Measurements from ENCODE around the gene TCEAL9.
A peak's percentile ranks its signal among the peaks of the same experiment; 100 is the strongest.
"Not testable (repeated sequence)": the region's sequence is repeated elsewhere in the genome, so short reads cannot be mapped to it uniquely, and the experiment has no call there.

TCEAL9 gene, protein sequence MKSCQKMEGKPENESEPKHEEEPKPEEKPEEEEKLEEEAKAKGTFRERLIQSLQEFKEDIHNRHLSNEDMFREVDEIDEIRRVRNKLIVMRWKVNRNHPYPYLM

DNA sequence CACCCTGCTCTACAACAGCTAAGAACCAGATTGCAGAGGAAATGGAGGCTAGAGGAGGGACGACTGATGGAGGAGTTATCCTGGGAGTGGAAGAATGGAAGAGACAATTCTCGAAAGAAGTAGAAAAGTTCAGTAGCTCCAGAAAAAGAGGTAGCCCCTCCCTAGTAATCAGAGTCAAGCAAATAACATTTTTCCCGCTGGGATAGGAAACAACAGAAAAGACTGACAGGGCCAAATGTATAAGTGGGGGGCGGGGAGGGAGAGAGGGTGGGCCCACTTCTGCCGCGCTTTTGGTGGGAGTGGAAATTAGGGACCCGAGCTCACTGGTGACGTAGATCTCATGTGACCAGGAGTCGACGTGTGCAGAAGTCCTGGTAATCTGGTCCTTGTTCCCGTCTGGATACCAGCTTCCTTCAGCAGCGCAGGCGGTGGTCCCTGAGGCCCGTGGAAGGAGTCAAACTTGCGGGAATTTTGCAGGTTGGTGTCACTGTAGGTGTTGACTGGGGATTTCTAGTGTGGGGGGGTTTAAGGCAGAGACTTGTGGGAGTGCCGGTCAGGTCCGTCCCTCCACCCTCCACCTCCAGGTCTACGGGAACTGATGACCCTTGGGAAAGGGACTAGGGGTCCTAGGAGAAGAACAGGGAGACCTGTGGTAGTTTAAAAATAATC lies at the start of gene TCEAL9:
TCEAL9 (plus strand) TSS at position 377 of the 669 bp plus-strand sequence. CDS start 1,179 bp downstream, outside the sequence.
- DNase-seq (ENCODE audit: low spot score) = peak; percentile 24

DNA sequence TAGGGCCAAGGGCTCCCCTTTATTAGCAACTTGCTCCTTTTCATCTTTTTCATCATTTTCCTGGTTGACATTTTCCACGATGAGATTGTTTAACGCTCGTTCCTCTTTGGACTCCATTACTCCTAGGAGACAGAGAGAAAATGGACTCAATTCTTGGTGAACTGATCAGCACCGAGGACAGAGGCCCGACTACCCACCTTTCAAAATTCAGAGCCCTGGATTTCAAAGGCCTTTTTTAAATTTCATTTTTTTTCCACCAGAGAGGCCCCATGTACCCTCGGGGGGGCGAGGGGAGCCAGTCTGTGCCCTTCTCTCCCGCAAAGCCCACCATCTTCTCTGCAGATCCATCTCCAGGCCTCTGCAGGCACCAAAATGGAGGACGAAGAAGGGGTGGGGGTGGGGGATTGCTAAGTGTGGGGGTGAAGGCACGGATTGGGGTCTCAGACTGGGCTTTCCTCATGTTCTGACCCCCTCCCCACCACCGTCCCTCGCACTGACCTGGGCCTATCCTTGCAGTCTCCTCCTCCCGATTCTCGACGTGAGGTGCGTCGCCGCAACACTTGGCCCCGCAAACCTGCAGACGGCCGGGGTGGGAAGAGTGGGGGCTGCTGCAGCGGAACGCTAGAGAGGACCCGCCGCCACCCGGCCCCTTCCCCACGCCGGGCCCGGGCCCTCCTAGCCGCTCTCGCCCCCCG lies 46.3 kb upstream of the TCEAL9 start:
- DNase-seq (ENCODE audit: low spot score) = no peak

DNA sequence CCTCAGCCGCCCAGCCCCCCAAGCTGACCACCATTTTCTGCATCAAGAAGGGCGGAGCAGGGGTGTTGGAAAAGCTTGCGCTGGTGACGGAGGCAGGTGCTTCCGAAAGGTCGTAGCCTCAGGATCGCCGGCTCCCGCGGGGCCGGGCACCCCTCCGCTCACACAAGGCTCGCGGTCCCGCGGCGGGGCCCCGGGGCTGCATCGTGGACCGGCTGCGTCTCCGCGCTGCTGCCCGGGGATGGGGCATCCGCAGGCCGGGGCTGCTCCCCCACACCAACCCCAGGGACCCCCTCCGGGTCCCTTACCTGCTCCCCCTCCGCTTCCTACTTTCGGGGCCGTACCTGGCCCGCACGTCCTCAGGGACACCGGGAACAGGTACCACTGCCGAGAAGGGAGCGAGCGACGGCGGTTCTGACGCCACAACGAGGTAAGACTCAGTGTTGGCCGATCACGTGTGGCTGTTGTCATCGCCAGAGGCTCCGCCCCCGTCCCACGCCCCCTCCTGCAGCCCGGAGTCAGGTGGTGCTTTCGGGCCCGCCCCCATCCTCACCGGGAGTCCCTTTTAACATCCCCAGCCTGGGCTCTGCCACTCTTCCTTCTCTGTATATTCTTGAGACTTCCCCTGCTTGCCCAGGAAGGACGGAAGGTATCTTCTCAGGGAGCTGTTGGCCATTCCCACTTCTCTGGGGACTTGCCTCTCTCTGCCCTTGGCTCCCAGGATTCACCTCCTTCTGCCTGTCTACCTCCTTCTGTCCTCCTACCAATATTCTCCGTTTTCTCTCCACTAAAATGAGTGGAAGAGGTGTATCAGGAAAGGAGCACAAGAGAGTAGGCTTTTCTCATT lies 45.5 kb upstream of the TCEAL9 start, which contains the start of gene BEX2:
BEX2 (minus strand) TSS at position 436 of the 844 bp plus-strand sequence. CDS start 1,014 bp downstream, outside the sequence.
- peak; percentile 59 for DNase-seq (ENCODE audit: low spot score)

DNA sequence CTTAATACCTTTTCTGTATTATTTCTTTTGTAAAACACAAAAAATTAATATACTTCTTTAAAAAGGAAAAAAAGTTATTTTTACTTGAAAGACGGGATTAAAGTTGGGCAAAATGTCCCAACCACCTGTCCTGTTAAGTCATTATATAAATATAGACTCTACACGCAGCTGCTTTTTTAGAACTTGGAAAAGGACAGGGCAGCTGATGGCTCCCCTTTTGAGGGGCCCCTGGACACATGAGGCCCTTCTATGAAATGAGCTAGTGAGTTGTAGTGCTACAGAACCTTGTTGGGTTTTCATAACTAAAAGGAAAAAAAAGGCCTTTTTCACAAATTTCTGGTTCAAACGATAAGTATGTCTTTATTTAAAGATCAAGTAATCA lies 44.9 kb upstream of the TCEAL9 start:
- no peak for DNase-seq (ENCODE audit: low spot score)

DNA sequence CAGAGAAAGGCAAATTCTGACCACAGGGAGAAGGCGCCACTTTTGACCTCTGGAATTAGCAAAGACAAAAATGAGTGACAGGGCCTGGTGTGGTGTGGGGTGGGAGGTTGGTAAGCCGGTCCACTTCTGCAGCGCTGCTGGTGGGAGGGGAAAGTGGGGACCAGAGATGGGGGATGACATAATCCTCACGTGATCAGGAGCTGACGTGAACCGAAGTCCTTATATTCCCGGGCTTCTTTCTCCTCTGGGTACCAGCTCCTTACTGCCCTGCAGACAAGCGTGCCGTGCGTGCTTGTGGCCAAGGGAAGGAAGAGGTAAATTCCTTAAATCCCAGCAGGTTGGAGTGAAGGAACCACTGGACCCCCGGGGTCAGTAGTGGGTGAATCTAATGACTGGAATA lies 26.3 kb upstream of the TCEAL9 start, which contains the start of gene TCEAL7:
TCEAL7 (plus strand) TSS at position 249 of the 400 bp plus-strand sequence. CDS start 1,165 bp downstream, outside the sequence.
- DNase-seq (ENCODE audit: low spot score) = no peak

DNA sequence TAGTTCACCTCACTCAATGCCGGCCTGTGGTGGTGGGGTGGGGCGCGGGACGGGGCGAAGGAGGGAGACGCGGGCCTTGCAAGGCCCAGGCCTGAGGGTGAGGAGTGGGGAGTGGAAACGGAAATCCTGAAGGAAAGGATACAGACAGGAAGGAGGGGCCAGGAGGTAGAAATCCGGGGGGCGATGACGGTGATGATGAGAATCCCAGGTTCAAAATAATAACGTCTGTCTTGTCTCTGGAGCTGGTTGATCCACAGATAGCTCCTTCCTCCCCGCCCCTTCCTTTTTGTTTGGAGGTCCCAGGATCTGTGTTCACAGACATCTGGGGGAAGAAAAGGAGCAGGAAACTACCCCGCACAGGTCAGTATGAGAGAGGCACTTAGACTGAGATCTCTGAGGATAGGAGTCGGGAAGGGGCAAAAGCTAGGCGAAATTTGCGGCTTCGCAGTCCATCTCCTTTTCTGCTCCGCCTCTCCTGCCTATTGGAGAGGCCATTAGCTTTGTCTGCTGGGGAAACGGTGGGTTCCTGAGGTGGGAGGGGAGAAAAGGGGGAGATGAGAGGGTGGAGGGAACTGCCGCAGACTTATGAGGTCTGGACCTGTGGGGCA lies 25.5 kb upstream of the TCEAL9 start:
- DNase-seq (ENCODE audit: low spot score) = no peak

DNA sequence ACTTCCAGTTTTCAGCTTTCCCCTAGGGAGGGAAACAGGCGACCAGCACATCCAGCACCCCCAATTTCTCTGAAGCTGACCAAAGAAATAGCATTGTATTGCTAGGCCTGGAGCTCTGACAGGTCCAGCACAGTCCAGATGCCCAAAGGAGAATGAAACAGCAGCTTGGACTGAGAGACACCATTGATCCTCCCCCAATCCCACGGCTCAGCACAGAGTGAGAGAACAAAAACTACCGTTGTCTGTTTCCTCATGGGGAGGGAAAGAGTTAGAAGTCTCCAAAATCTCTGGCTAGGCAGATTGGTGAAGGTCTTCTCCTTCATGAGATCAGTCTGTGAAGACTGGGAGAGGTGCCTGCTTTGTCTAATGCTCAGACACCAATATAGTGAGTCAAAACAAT lies 17.6 kb upstream of the TCEAL9 start:
- DNase-seq (ENCODE audit: low spot score) = no peak

DNA sequence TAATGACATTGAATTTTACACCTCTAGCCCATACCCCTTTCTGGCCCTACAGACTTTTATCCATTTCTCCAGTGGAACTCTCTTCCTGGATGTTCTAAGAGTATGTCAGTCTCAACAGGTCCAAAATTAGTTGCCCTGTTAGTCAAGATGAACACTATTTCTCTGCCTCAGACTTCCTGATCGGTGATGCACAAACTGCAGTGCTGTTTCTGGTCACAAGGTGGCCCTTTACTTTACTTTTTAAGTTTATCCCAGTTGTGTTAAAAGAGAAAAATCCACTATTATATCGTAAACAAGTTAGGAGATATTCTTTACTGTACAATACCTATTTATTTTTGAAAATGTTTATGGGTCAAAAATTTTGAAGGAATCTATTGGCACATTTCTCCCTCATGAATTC lies 13.2 kb upstream of the TCEAL9 start:
- DNase-seq (ENCODE audit: low spot score) = peak; percentile 23

DNA sequence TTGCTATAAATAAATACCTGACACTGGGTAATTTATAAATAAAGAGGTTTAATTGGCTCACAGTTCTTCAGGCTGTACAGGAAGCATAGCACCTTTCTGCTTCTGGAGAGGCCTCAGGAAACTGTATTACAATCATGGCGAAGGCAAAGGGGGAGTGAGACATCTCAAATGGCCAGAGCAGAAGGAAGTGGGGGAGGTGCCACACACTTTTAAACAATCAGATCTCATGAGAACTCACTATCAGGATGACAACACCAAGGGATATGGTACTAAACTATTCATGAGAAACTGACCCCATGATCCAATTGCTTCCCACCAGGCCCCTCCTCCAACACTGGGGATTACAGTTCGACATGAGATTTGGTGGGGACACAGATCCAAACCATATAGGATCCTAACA lies 11.7 kb upstream of the TCEAL9 start:
- DNase-seq (ENCODE audit: low spot score) = no peak

DNA sequence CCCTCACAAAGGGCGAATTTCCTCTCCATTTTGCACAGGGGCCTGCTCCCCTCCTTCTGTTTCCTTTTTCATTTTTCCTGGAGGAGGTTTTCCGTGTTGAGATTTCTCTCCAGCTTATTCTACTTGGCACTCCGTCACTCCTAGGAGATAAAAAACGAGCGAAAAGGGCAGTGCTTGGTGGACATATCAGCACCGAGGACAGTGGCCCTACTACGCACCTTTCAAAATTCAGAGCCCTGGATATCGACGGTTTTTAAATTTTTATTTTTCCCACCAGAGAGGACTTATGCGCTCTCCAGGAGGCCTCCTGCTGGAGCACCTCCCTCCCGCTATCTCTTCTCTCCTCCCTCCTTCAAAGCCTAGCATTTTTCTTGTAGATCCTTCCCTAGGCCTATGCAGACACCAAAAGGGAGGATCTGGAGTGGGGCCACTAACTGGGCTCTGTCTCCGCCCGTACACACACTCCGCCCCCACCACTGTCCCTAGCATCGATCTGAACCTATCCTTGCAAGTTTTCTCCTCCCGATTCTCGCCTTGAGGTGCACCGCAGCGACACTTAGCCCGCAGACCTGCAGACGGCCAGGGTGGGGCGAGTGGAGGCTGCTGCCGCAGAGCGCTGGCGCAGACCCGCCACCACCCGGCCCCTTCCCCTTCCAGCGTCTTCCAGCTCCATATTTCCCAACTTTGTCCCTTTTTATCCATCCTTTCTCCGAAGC lies 8.5 kb upstream of the TCEAL9 start:
- DNase-seq (ENCODE audit: low spot score) = no peak

DNA sequence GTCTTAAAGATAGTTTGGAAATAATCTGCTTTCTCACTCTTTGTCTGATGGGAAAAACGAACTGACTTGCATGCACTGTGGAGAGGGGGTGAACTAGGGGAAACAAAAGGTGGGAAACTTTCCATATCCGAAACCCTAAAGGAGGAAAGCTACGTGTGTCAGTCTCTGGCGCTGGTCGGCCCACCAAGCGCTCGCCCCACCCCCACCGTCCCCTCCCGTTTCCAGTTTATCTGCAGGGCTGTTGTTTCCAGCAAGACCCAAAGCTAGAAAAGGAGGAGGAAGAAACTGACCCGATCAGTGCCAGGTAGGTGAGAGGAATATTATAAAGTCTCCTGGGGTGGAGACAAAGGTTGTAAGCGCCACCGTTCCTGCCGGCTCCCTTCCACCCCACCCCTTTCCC lies 552 bp downstream of the TCEAL9 start:
- no peak for DNase-seq (ENCODE audit: low spot score)

DNA sequence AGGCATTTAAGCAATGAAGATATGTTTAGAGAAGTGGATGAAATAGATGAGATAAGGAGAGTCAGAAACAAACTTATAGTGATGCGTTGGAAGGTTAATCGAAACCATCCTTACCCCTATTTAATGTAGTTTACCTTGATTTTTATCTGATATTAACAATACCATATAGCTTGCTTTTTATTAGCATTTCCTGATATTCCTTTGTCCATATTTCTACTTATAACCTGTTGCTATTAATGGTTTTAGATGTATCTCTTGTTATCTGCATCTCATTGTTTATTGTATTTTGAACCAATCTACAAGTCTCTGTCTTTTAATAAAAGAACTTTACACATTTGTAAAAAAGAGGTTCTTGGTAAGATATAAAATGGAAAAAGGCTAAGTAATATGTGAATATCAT lies 1.6 kb downstream of the TCEAL9 start:
- no peak for DNase-seq (ENCODE audit: low spot score)

DNA sequence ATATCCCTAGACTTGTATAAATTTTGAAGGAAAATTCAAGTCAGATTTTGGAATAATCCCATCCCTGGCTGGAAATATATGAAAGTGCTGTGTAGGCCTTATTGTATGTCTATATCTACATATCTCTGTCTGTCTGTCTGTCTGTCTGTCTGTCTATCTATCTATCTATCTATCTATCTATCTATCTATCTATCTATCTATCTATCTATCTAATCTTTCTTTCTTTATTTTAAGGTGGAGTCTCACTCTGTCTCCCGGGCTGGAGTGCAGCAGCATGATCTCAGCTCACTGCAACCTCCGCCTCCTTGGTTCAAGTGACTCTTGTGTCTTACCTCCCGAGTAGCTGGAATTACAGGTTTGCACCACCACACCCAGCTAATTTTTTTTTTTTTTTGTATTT lies 3.3 kb downstream of the TCEAL9 start:
- DNase-seq (ENCODE audit: low spot score) = not testable (repeated sequence)

DNA sequence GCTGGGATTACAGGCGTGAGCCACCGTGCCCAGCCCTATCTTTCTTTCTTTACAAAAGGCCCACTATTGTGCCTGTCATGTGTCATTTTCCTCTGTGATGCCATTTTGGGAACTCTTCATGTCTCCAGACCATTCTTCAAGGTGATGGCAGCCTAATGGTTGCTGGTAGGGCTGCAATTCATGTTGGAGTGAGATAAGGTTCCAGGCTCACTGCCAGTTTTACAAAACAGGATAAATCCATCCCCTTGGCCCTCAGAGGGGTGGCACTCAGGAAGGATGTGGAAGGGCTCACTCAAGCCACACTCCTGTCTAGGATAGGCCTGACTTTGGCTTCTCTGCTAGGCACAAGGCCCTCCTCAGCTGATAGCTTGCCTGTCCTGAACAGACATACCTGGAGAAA lies 3.8 kb downstream of the TCEAL9 start:
- DNase-seq (ENCODE audit: low spot score) = no peak

DNA sequence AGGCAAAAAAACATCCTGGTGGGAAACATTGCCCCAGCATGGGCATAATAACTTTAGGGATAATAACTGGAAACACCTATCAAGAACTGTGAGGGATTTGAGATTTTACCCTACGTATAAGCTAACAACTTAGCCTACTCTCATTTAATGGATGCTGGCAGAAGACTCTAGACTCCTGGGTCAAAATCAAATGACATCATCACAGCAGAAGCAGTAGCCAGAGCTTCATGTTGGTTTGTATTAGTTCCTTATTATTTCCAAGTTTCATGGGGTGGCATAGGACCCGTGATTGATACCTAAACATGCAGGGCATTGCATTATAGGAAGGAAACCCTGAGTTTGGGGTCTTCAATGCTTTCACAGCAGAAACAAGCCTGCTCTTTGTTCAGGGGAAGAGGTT lies 4.6 kb downstream of the TCEAL9 start:
- no peak for DNase-seq (ENCODE audit: low spot score)

DNA sequence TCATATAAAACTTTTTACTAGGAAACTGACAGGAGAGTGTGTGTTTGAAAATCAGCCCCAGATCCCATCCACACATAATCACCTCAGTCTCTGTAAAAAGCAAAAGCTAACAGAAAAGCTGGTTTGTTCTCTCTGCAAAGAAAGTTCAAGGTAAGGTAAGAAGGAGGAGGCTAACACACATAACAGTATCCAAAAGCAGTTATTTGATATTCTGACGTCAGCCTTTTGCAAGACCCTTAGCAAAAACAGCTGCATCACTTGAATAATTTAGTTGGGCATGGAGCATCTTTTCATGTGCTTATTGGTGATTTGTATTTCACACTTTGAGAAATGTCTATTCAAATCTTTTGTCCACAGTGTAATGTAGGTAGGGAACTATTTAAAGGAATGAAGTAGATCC lies 5.5 kb downstream of the TCEAL9 start:
- DNase-seq (ENCODE audit: low spot score) = no peak

DNA sequence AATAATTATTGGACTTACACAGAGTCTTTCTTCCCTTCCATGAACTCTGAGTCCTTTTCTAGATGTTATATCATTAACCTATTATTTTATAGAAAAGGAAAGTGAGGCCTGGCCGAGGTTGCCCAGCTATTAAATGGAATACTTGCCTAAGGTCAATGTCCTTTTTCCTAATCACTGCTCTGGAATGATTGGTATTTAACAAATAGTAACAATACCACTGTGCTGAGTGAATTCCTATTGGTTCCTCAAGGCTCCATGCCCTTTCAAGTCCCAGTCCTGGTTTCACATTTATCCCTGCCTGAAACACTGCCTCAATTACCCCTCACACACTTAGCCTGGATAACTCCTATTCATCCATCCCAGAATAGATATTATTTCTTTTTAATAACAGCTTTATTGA lies 6.2 kb downstream of the TCEAL9 start:
- DNase-seq (ENCODE audit: low spot score) = peak; percentile 9

DNA sequence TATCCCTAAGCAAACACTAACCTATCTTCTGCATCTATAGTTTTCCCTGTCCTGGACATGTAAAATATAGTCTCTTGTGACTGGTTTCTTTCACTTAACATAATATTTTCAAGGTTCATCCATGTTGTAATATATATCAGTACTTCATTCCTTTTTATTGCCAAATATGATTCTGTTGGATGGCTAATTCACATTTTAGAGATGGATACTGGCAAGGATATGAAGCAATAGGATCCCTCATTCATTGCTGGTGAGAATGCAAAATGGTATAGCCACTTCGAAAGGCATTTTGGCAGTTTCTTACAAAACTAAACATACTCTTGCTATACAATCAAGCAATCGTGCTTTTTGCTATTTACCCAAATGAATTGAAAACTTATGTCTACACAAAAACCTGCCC lies 6.7 kb downstream of the TCEAL9 start:
- no peak for DNase-seq (ENCODE audit: low spot score)

DNA sequence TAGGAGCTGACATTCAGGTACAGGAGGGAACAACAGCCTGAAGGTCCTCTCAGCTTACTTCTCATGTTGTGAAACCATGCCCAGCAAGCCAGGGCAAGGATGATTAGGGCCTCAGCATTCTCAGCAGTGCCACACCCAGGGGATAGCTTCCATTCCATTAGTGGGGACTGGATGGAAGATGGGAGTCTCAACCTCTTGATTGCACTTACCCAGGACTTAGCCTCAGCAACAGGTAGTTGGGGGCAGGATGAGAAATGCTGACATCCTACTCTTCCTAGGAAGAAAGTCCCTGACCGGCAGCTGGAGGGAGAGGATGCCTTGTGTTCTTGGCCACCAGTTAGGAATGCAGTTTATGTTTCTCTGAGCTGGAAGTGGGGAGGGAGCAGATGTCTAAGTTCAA lies 11.2 kb downstream of the TCEAL9 start:
- no peak for DNase-seq (ENCODE audit: low spot score)

DNA sequence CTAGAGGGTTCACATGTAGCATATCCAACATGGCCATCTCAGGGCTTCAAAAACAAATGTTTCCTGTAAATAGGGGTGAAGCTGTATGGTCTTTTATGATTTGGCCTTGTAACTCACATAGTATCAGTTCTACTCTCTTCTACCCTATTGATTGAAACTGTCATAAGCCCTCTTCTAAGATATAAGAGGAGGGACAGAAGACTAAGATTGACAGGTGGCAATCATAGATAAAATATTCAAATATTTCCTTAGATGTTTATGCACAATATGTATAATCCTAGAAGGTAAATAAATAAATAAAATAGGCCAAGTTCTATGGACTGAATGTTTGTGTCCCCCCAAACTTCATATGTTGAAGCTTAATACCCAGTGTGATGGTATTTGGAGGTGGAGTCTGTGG lies 13.2 kb downstream of the TCEAL9 start:
- no peak for DNase-seq (ENCODE audit: low spot score)

DNA sequence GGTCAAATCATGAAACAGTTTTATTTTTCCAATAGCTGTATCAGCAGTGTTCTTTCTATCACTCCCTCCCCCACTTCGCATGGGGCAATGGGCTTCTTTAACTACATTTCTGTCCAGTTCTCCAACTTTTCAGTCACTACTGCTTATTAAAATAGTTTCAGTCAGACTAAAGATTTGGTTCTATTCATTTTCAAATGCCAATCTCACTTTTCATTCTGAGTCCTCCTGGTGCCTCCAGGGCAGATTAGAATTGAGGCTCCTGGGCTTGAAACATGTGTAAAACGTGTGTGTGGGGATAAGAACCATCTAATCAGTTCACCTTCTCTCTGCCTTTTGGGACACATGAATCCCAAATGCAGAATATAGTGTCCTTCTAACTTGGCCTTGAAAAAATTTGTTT lies 16.6 kb downstream of the TCEAL9 start:
- DNase-seq (ENCODE audit: low spot score) = no peak
